22Rv1 (cell line): ENCODE measurements around the gene CD200R1L.

ENCODE experiments used
- ZFX ChIP-seq: fragments of 450-650 bp; IDR thresholded peaks from 2 replicates; pipeline ENCODE4 v1.6.1; 2017; ENCODE audit warnings: antibody characterized with exemption, borderline replicate concordance
- TF ChIP-seq, protein P1 (sequence below): fragments of 450-650 bp; IDR thresholded peaks from 2 replicates; pipeline ENCODE4 v1.5.1; 2017; ENCODE audit warnings: mild to moderate bottlenecking

- TF ChIP-seq, protein P1, sequence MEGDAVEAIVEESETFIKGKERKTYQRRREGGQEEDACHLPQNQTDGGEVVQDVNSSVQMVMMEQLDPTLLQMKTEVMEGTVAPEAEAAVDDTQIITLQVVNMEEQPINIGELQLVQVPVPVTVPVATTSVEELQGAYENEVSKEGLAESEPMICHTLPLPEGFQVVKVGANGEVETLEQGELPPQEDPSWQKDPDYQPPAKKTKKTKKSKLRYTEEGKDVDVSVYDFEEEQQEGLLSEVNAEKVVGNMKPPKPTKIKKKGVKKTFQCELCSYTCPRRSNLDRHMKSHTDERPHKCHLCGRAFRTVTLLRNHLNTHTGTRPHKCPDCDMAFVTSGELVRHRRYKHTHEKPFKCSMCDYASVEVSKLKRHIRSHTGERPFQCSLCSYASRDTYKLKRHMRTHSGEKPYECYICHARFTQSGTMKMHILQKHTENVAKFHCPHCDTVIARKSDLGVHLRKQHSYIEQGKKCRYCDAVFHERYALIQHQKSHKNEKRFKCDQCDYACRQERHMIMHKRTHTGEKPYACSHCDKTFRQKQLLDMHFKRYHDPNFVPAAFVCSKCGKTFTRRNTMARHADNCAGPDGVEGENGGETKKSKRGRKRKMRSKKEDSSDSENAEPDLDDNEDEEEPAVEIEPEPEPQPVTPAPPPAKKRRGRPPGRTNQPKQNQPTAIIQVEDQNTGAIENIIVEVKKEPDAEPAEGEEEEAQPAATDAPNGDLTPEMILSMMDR, result no peak
- no peak for TF ChIP-seq ZFX
Observed at GRCh38 chr3:112786002-112786590, 60.6 kb downstream of the CD200R1L start.
